Uterus (tissue), 4 donors: Measurements from ENCODE around the gene PPEF2. TPM values are rescaled to one million over a fixed set of nuclear protein-coding genes. Genes with fewer than 3 reads are reported as not detected.
"Not testable (repeated sequence)": the region's sequence is repeated elsewhere in the genome, so short reads cannot be mapped to it uniquely, and the experiment has no call there.

ENCODE experiments used
- DNase-seq, 2 donors: peaks; one replicate each; pipeline ENCODE4 v3.0.0-alpha.2; 2019 to 2020
- H3K27ac ChIP-seq, 2 donors: fragments of 200-600 bp; sonication (generic); 1 replicate in 1 of 2; 2 replicates in 1 of 2; pipeline ENCODE4 v1.5.1; 2016 to 2018
- H3K27me3 ChIP-seq, 2 donors: fragments of 200-600 bp; sonication (generic); one replicate each; pipeline ENCODE4 v1.5.1; 2018 to 2019; ENCODE audit warnings: control low read depth in 1 of 2
- H3K36me3 ChIP-seq, 2 donors: fragments of 200-600 bp; sonication (generic); one replicate each; pipeline ENCODE4 v1.5.1; 2019; ENCODE audit warnings: control low read depth in 1 of 2
- H3K4me1 ChIP-seq, 2 donors: fragments of 200-600 bp; sonication (generic); one replicate each; pipeline ENCODE4 v1.5.1; 2018 to 2019; ENCODE audit warnings: control low read depth in 1 of 2
- H3K4me3 ChIP-seq, 2 donors: fragments of 200-600 bp; sonication (generic); 1 replicate in 1 of 2; 2 replicates in 1 of 2; pipeline ENCODE4 v1.5.1; 2018 to 2019; ENCODE audit warnings: mild to moderate bottlenecking in 1 of 2
- H3K9me3 ChIP-seq, 2 donors: fragments of 200-600 bp; sonication (generic); one replicate each; pipeline ENCODE4 v1.5.1; 2019; ENCODE audit warnings: control low read depth in 1 of 2
- CTCF ChIP-seq, 4 experiments: fragments of 200-600 bp in 2 of 4; fragments of 450-650 bp in 2 of 4; sonication (generic) in 2 of 4; IDR thresholded peaks; one replicate each; pipeline ENCODE4 v1.5.1; 2016 to 2019; ENCODE audit warnings: antibody characterized with exemption in 4 of 4, mild to moderate bottlenecking in 2 of 4, moderate library complexity in 1 of 4
- POLR2A ChIP-seq, 2 donors: fragments of 450-650 bp; IDR thresholded peaks; one replicate each; pipeline ENCODE4 v1.6.1; 2016; ENCODE audit warnings: antibody characterized with exemption in 2 of 2, mild to moderate bottlenecking in 1 of 2, moderate library complexity in 1 of 2
- intact Hi-C: fragments of 100-400 bp; cut with DNase I; formaldehyde crosslinking; loops from one replicate; pipeline ENCODE4 v1.15.1; 2023; ENCODE audit warnings: low total_unique reads
- total RNA-seq, 4 donors: library from RNA; depleted of rRNA in 3 of 4; stranded (reverse); fragments of >200 nt in 3 of 4; gene quantifications; one replicate each; pipeline versions ENCODE4 v1.1.0 to v1.2.4, GENCODE V29; 2014 to 2023
- donor health status: DM: yes; HTN: yes; CAD: no.

Gene PPEF2
- total RNA-seq, 4 donors from 2014 or later: 0.09 TPM; not detected in 3

GRCh38 chr4:75848171-75848760, 54.0 kb downstream of the PPEF2 start:
- peak; percentile 21 to 29 for DNase-seq
- H3K27ac ChIP-seq, H3K27me3 ChIP-seq, intact Hi-C loops, H3K9me3 ChIP-seq, H3K4me3 ChIP-seq, H3K4me1 ChIP-seq, H3K36me3 ChIP-seq: not testable (repeated sequence)
- peak; percentile 49 to 63 (median 54) for TF ChIP-seq CTCF (IDR thresholded peaks at IDR 0.05)

GRCh38 chr4:75845992-75846391, 56.3 kb downstream of the PPEF2 start:
- no peak overlapping the region for H3K4me3 ChIP-seq
- TF ChIP-seq CTCF (IDR thresholded peaks at IDR 0.05): no peak
- no peak for TF ChIP-seq POLR2A (IDR thresholded peaks at IDR 0.05)
- H3K27me3 ChIP-seq: no peaks in the 10 kb centered on the region
- no peaks in the 10 kb centered on the region for H3K36me3 ChIP-seq
- no peak overlapping the region for H3K27ac ChIP-seq
- H3K9me3 ChIP-seq: no peaks in the 10 kb centered on the region
- intact Hi-C loops: no loop called here
- DNase-seq: no peak
- H3K4me1 ChIP-seq: no peaks in the 10 kb centered on the region

GRCh38 chr4:75844151-75844662, 58.0 kb downstream of the PPEF2 start:
- Histone ChIP-seq H3K36me3 (no peaks in the 10 kb centered on the region), H3K27me3 (no peaks in the 10 kb centered on the region), H3K4me1 (no peaks in the 10 kb centered on the region), H3K9me3 (no peaks in the 10 kb centered on the region), H3K4me3 (no peak overlapping the region), H3K27ac (peak overlapping the region; percentile 49 to 51)
- peak; percentile 24 to 39 for DNase-seq
- TF ChIP-seq CTCF (IDR thresholded peaks at IDR 0.05) (no peak), POLR2A (IDR thresholded peaks at IDR 0.05) (no peak)
- intact Hi-C loops: no loop called here

GRCh38 chr4:75843596-75843995, 58.7 kb downstream of the PPEF2 start:
- no peak for TF ChIP-seq CTCF (IDR thresholded peaks at IDR 0.05)
- no peak for TF ChIP-seq POLR2A (IDR thresholded peaks at IDR 0.05)
- Histone ChIP-seq H3K4me3 (no peak overlapping the region), H3K36me3 (no peaks in the 10 kb centered on the region), H3K27me3 (no peaks in the 10 kb centered on the region), H3K27ac (peak overlapping the region; percentile 49 to 51), H3K9me3 (no peaks in the 10 kb centered on the region), H3K4me1 (no peaks in the 10 kb centered on the region)
- no peak for DNase-seq
- intact Hi-C loops: no loop called here

- intact Hi-C loops: no loop called here
- Histone ChIP-seq H3K4me3 (no peak overlapping the region), H3K27ac (no peak overlapping the region), H3K27me3 (no peaks in the 10 kb centered on the region), H3K9me3 (no peaks in the 10 kb centered on the region), H3K4me1 (no peaks in the 10 kb centered on the region), H3K36me3 (no peaks in the 10 kb centered on the region)
- no peak for DNase-seq
- TF ChIP-seq POLR2A (IDR thresholded peaks at IDR 0.05) (no peak), CTCF (IDR thresholded peaks at IDR 0.05) (no peak)
Observed at GRCh38 chr4:75841641-75842520, 60.4 kb downstream of the PPEF2 start.
